Caco-2 (cell line): ENCODE data around the gene RLN3. TPM values are rescaled to one million over a fixed set of nuclear protein-coding genes. Genes with fewer than 3 reads are reported as not detected.
A peak's percentile ranks its signal among the peaks of the same experiment; 100 is the strongest.

Experiments
- BruUV-seq: library from RNA; stranded (reverse); fragments of 400-500 nt; replicated peaks from 2 replicates; lab custom pipeline; 2021; lab: Mats Ljungman, UMichigan
- CTCF ChIA-PET: fragments of 300-600 bp; sonication (Branson Sonifier 250); formaldehyde crosslinking; loops from one replicate; lab custom pipeline; 2022; ENCODE audit warnings: antibody characterized with exemption; lab: Charles Lee
- POLR2A ChIA-PET: fragments of 300-600 bp; sonication (Branson Sonifier 250); formaldehyde crosslinking; loops from one replicate; lab custom pipeline; 2022; ENCODE audit warnings: antibody characterized with exemption; lab: Charles Lee
- DNase-seq, 2 experiments: peaks; one replicate each; pipeline versions ENCODE4 v3.0.0 to v3.0.0-alpha.2; 2020 to 2022
- H3K27me3 ChIP-seq: replicated peaks from 2 replicates; pipeline ENCODE4 v1.6.0; 2011; ENCODE audit warnings: low read length; ENCODE audit not compliant: control insufficient read depth, insufficient read depth
- H3K36me3 ChIP-seq: 2 replicates; pipeline ENCODE4 v1.5.1; 2011; ENCODE audit warnings: low read length; ENCODE audit not compliant: control insufficient read depth, insufficient read depth
- H3K4me1 ChIP-seq: fragments of 250-450 bp; sonication (Bioruptor Pico); 2 replicates; pipeline ENCODE4 v1.5.1; 2020; ENCODE audit warnings: mild to moderate bottlenecking
- H3K4me3 ChIP-seq: 2 replicates; pipeline ENCODE4 v1.5.1; 2011; ENCODE audit warnings: low read depth, mild to moderate bottlenecking, control low read depth, low read length
- H3K9me3 ChIP-seq: fragments of 250-450 bp; sonication (Bioruptor Pico); 2 replicates; pipeline ENCODE4 v1.5.1; 2020; ENCODE audit warnings: mild to moderate bottlenecking, moderate library complexity
- H3K27ac Mint-ChIP-seq: one replicate; pipeline ENCODE4 v1.8.0; 2022; ENCODE audit warnings: mixed read lengths; ENCODE audit not compliant: unreplicated experiment
- H3K27me3 Mint-ChIP-seq: one replicate; pipeline ENCODE4 v1.8.0; 2022; ENCODE audit warnings: mixed read lengths; ENCODE audit not compliant: insufficient read depth, unreplicated experiment
- H3K36me3 Mint-ChIP-seq: one replicate; pipeline ENCODE4 v1.8.0; 2022; ENCODE audit warnings: mild to moderate bottlenecking, mixed read lengths; ENCODE audit not compliant: insufficient read depth, unreplicated experiment
- H3K4me1 Mint-ChIP-seq: one replicate; pipeline ENCODE4 v1.8.0; 2022; ENCODE audit warnings: low read depth, mixed read lengths; ENCODE audit not compliant: unreplicated experiment
- H3K4me3 Mint-ChIP-seq: one replicate; pipeline ENCODE4 v1.8.0; 2022; ENCODE audit warnings: mild to moderate bottlenecking, moderate library complexity, mixed read lengths; ENCODE audit not compliant: unreplicated experiment
- H3K9me3 Mint-ChIP-seq: one replicate; pipeline ENCODE4 v1.8.0; 2022; ENCODE audit warnings: mixed read lengths; ENCODE audit not compliant: unreplicated experiment
- intact Hi-C: fragments of 100-400 bp; cut with micrococcal nuclease; formaldehyde crosslinking; loops from one replicate; pipeline ENCODE4 v1.10.0; 2022; ENCODE audit not compliant: unreplicated experiment
- total RNA-seq: library from RNA; stranded (reverse); gene quantifications from 2 replicates; pipeline ENCODE4 v1.2.3, GENCODE V29; 2022
- TF ChIP-seq, protein P1 (sequence below), 2 experiments: fragments of 200-600 bp in 1 of 2; IDR thresholded peaks; 1 replicate in 1 of 2; 2 replicates in 1 of 2; pipeline versions ENCODE4 v1.5.1 to v1.8.0; 2011 to 2022; ENCODE audit warnings: antibody characterized with exemption in 1 of 2, control low read depth in 1 of 2, inconsistent platforms in 1 of 2, low read depth in 1 of 2, low read length in 1 of 2, mild to moderate bottlenecking in 1 of 2, moderate library complexity in 1 of 2; ENCODE audit not compliant: insufficient read depth in 1 of 2, severe bottlenecking in 1 of 2, unreplicated experiment in 1 of 2

RLN3 gene
- total RNA-seq, 1 experiment from 2014 or later: not detected

DNA sequence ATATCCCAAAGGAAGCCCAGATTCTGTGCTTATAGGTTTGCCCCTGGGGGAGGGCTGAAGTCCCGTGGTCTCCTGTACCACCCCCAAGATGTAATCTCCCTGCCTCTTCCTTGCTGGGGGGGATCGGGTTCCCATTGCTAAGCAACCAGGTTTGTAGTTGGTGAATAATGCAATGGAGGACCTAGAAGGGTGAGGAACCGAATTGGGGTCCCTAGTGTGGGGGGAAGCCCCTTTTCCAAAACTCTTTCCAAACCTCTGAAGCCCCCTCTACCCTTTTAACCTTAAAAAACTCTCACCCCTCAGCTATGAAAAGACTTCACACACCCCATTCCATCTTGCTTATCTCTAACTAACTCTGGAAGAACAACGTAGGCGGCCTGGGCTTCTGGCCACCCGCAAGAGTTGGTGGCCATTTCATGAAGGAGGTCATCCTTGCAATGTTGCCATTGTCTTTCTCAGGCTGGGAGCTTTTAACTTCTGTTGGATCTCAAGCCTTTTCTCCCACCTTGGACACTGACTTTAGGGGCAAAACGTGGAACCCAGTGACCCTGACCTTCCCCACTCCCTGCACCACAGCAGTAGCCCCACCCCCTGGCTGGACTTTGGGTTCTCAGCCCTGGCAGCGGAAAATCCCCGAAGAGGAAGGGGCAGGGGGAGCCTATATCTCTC is 33.3 kb downstream of the RLN3 start:
- CTCF ChIA-PET: interaction anchor here (0.8 to 1.8 kb wide), 3 partner anchors 11 to 1242 kb away, joined by 3 to 7 read pairs (median 6); partner anchors contain the start of gene MISP3

DNA sequence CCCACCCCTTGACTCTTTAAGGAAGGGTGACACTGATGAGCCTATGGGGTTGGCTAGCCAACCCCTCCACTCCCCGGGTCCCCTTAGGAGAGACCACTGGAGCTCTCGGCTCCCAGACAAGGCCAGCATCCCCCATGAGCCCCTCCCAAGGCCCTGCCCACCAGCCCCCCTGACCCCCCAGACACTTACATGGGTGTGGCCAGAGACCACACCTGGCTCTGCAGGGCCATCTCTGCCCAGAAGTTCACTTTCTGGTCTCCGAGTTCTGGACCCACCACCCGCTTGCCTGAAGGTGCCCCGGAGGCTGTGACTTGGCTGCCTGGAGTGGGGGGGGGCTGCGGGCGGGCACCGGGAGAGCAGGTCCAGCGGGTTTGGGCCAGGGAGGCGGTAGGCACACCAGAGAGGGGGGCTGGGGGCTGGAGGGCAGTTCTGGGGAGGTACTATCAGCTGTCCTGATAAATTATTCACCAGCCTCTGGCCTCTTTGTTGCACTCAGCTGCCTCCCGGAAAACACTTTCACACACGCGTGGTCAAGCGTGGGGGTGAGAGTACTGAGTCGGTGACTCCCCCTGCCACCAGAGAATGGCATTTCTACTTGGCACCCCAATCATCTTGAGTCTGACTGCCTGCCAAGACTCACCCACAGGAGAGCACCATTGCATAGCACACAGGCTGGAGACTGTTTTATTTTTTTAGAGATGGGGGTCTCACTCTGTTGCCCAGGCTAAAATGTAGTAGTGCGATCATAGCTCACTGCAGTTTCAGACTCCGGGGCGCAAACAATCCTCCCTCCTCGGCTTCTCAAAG is 34.0 kb downstream of the RLN3 start, which contains the start of gene PALM3:
Gene PALM3 (minus strand): TSS at position 326 of the 807 bp plus-strand sequence. CDS start 96 bp downstream, at position 230.
- Histone ChIP-seq H3K4me3 (peak within 1 kb of the TSS; percentile 26), H3K36me3 (no peaks in the 10 kb centered on the region), H3K4me1 (peaks cover 35% of the 10 kb centered on the region), H3K27me3 (no peaks in the 10 kb centered on the region), H3K9me3 (no peaks in the 10 kb centered on the region)
- TF ChIP-seq, protein P1, sequence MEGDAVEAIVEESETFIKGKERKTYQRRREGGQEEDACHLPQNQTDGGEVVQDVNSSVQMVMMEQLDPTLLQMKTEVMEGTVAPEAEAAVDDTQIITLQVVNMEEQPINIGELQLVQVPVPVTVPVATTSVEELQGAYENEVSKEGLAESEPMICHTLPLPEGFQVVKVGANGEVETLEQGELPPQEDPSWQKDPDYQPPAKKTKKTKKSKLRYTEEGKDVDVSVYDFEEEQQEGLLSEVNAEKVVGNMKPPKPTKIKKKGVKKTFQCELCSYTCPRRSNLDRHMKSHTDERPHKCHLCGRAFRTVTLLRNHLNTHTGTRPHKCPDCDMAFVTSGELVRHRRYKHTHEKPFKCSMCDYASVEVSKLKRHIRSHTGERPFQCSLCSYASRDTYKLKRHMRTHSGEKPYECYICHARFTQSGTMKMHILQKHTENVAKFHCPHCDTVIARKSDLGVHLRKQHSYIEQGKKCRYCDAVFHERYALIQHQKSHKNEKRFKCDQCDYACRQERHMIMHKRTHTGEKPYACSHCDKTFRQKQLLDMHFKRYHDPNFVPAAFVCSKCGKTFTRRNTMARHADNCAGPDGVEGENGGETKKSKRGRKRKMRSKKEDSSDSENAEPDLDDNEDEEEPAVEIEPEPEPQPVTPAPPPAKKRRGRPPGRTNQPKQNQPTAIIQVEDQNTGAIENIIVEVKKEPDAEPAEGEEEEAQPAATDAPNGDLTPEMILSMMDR (IDR thresholded peaks at IDR 0.05; ENCODE audit: insufficient read depth in 1 of 2, low read depth in 1 of 2, low read length in 1 of 2, severe bottlenecking in 1 of 2, unreplicated experiment in 1 of 2): no peak
- no peaks in the 10 kb centered on the region for H3K27me3 Mint-ChIP-seq
- H3K36me3 Mint-ChIP-seq: peaks cover 7% of the 10 kb centered on the region
- POLR2A ChIA-PET: no interaction called here
- BruUV-seq: no TSS peak
- intact Hi-C loops: no loop called here
- CTCF ChIA-PET: interaction anchor here (0.8 to 1.4 kb wide), 2 partner anchors 10 to 1241 kb away, joined by 3 to 6 read pairs; partner anchors contain the start of gene MISP3
- H3K4me1 Mint-ChIP-seq: peaks cover 14% of the 10 kb centered on the region
- peak; percentile 76 to 79 for DNase-seq
- peak within 1 kb of the TSS; percentile 68 for H3K27ac Mint-ChIP-seq
- H3K4me3 Mint-ChIP-seq: peak within 1 kb of the TSS; percentile 60
- H3K9me3 Mint-ChIP-seq: no peaks in the 10 kb centered on the region

More for the DNA sequence above, 33.3 kb downstream of the RLN3 start:
- Mint-ChIP-seq H3K27me3 (no peaks in the 10 kb centered on the region), H3K27ac (peak overlapping the region; percentile 68), H3K4me3 (peak overlapping the region; percentile 60), H3K9me3 (no peaks in the 10 kb centered on the region), H3K4me1 (peaks cover 14% of the 10 kb centered on the region), H3K36me3 (peaks cover 7% of the 10 kb centered on the region)
- Histone ChIP-seq H3K27me3 (no peaks in the 10 kb centered on the region), H3K4me3 (peak overlapping the region; percentile 26), H3K36me3 (no peaks in the 10 kb centered on the region; the same call in 1 of the 2 replicates), H3K9me3 (no peaks in the 10 kb centered on the region), H3K4me1 (peaks cover 35% of the 10 kb centered on the region)
- DNase-seq: peak in 1 of 2 experiments; percentile 54
- POLR2A ChIA-PET: no interaction called here
- intact Hi-C loops: no loop called here
- TF ChIP-seq, protein P1 (IDR thresholded peaks at IDR 0.05; ENCODE audit: insufficient read depth in 1 of 2, low read depth in 1 of 2, low read length in 1 of 2, severe bottlenecking in 1 of 2, unreplicated experiment in 1 of 2): no peak
- TSS peak; percentile 76 for BruUV-seq

DNA sequence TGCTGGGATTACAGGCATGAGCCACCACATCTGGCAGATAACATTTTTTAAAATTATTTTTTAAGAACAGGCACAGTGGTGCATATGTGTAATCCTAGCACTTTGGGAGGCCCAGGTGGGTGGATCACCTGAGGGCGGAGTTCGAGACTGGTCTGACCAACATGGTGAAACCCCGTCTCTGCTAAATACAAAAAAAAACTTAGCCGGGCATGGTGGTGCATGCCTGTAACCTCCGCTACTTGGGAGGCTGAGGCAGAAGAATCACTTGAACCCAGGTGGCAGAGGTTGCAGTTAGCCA is 34.6 kb downstream of the RLN3 start:
- no peaks in the 10 kb centered on the region for H3K9me3 ChIP-seq

More for the DNA sequence above, 34.6 kb downstream of the RLN3 start:
- no TSS peak for BruUV-seq
- no peak for DNase-seq
- Mint-ChIP-seq H3K9me3 (no peaks in the 10 kb centered on the region), H3K27me3 (no peaks in the 10 kb centered on the region), H3K4me3 (peak overlapping the region; percentile 60), H3K36me3 (peaks cover 7% of the 10 kb centered on the region), H3K4me1 (peaks cover 14% of the 10 kb centered on the region), H3K27ac (no peak overlapping the region)
- intact Hi-C loops: no loop called here
- no peak overlapping the region; the same call in 1 of the 2 replicates for H3K4me3 ChIP-seq
- no peaks in the 10 kb centered on the region for H3K27me3 ChIP-seq
- no peaks in the 10 kb centered on the region for H3K36me3 ChIP-seq
- TF ChIP-seq, protein P1 (IDR thresholded peaks at IDR 0.05; ENCODE audit: insufficient read depth in 1 of 2, low read depth in 1 of 2, low read length in 1 of 2, severe bottlenecking in 1 of 2, unreplicated experiment in 1 of 2): no peak
- peaks cover 35% of the 10 kb centered on the region for H3K4me1 ChIP-seq
- ChIA-PET POLR2A (no interaction called here), CTCF (interaction anchor here (1.4 kb wide), 1 partner anchor 10 kb away, joined by 3 read pairs; the partner anchor contains the start of gene MISP3)
